Raji (cell line): ENCODE measurements around the gene AGRP.

ENCODE experiments used
- POLR2A ChIP-seq: IDR thresholded peaks from 2 replicates; pipeline ENCODE4 v1.6.1; 2011; ENCODE audit warnings: low read depth, low read length, control low read depth; ENCODE audit not compliant: insufficient read depth

AGRP gene

DNA sequence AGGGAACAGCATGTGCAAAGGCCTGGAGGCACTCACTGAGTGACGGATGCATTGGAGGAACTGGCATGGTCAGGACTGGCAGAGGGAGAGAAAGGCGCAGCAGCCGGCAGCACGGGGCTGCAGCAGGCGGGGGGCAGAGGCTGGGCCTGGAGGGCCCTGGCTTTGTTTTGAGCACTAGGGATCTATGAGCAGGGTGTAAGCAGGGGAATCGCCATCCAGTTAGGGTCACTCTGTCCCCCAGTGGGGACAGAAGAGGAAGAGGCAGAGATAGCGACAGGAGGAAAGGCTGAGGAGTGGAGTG, 38.3 kb downstream of the AGRP start:
- TF ChIP-seq POLR2A = no peak

DNA sequence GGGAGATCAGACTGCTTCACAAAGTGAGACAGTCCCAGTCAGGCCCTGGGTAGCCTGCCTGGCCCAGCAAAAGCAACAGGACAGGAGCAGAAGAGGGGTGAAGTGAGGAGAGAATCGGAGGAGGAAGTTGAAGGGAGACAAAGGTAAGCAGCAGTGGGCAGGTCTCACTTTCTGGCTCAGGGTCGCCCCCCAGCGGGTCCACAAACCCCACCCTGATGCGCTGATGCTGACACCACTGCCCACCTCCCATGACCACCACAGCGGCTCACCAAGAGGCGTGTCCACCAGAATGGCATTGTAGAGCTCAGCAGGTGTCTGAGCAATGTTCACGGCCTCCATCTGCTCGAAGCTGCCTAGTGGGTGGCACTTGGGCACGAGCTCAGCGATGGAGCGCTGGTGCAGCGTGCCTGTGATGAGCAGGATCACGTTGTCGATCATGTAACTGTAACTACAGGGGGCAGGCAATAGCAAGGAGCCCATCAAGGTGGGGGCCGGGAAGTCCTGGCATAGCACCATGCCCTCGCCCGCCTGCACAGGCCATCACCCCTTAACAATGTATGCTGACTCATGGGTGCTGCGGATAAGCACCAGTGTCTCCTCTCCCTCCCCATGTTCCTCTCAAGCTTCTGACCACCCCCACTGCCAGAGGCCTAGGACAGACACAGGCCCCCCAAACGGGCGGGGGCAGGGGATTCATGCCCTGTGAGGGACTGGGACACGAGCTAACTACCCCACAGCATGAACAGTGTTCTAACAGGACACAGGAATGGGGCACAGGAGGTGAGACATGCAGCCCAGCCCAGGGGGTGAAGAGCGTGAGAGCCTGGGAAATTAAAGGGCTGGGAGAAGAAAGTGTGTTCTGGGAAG, 38.9 kb downstream of the AGRP start:
- no peak for TF ChIP-seq POLR2A

DNA sequence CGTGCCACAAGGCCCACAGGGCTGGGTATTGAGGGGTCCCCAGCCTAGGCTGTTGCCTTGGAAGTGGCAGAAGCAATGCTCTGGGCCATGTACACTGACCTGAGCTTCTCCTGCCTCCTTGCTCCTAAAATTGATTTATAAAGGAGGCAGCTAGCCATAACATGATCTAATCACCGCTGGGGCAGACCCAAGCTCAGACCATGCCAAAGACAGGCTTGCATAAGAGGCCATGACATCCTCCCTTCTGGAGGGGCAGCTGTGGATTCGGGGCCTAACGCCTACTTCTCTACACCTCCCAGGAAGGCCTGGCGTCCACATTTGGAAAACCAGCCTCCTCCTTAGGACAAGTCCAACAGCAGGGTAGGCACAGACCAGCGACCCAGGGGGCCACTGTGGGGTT, 40.1 kb downstream of the AGRP start:
- no peak for TF ChIP-seq POLR2A

DNA sequence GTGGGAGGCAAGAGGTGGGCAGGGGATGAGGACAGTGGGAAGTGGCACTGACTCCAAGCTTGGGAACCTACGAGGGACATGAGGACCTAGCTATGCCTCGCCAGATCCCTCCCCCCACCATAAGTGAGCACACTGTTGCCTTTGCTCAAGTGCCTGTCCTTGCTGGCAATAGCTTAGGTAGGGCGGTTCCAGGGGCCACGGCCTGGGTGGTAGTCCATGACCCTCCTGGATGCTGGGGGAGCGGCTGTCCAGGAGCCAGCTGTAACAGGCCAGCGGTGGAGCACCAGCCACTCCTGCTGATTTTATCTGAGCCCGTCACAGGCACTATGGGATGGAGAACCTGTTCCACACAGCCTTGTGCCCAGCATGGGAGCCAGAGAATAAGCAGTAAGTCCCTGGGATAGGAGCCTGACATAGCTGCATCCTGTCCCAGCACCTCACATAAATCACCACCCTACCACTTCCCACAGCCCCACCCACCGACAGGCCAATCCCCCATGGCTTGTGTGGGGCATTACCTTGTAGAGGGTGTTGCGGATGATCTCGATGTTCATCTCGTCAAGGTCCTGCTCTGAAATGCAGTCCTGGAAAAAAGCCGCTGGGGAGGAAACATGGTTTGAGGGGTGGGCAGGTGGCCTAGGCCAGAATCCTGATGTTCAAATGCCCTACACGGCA, 40.6 kb downstream of the AGRP start:
- no peak for TF ChIP-seq POLR2A

DNA sequence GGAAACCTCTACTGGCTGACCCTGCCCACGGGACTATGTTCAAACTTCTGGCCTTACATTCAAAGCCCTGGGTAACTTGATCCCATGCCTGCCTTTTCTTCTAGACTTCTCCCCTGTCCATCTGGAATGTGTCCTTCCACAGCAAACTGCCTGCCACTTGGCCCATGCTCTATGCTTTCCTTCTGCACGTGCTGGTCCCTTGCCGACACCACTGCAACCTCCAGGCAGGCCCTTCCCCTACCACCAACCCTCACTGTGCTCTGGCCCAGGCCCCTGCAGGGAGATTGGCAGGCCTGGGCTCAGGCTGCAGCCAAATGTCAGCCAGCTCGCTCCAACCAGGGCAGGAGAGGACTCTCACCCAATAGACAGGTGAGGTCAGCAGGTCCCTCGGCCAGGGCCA, 41.4 kb downstream of the AGRP start:
- TF ChIP-seq POLR2A = no peak

DNA sequence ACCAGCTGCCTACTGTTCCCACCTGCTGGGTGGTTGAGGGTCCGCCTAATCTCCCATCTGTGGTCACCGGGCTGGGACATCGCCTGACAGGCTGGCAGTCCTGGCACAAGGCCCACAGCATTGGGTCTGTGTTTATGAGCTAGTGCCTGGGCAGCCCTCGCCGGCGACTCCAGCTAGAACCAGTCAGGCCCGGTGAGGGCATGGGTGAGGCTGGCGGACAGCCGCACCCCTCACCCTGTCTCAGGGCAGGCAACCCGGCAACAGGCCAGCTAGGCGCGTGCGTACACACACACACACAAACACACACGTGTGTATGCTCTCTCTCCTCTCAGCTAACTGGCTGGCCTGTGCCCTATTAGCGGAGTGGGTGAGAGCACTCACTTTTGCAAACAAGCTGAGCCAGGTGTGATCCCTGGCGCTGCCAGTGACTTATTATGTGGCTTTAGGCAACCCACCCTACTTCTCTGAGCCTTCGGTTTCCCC, 42.0 kb downstream of the AGRP start:
- no peak for TF ChIP-seq POLR2A

DNA sequence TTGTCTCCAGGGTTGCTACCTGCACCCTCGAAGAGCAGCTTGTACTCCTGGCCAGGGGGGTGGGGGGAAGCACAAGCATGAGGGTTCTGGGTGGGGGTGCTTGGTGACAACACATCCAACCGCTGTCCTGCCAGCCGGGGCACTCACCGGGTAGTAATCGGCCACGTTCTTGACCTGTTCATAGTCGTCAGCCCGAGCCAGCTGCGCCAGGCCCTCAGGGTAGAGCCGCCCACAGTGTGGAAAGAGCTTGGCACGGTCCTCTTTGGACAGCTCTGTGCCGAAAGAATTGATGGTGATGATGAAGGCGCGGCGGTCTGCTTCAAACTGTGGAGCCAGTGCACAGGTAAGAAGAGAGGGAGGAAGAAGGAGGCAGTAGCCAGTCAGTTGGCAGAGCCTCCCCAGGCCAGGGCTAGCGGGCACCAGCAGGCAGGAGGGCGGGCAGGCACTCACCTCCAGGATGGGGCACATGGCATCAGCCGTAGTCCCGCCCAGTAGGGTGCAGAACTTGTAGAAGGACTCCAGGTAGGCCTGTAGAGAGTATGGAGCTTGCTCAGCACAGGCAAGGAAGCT, 44.4 kb downstream of the AGRP start:
- no peak for TF ChIP-seq POLR2A

DNA sequence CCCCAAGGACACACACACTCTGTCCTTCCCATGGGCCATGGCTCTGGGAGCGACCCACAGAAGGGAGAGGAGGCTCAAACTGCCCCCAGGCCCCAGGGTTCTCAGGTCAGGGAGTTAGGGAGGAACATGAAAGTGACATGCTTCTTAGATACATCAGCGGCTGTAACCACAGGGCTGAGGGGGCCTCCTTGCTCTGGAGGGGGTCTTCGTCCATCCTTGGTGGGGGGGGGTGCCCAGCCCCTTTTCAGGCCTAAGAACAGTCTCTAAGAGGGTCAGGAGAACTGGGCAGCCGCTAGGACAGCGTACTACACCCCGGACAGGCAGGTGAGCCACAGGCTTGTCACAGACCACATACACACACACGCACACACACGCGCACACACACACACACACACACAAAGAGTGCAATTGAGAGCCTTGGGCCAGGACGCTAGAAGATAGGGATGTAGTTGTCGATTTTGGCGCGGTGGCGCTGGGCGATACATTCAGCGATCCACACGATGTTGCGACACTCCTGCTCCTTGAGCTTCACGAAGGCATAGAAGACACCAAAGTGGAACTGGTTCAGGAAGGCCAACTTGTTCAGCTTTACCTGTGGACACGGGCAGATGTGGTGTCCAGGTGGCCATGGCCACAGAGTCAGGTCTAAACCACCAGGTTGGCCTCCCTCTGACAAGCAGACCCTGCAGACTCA, 45.1 kb downstream of the AGRP start:
- TF ChIP-seq POLR2A = no peak

DNA sequence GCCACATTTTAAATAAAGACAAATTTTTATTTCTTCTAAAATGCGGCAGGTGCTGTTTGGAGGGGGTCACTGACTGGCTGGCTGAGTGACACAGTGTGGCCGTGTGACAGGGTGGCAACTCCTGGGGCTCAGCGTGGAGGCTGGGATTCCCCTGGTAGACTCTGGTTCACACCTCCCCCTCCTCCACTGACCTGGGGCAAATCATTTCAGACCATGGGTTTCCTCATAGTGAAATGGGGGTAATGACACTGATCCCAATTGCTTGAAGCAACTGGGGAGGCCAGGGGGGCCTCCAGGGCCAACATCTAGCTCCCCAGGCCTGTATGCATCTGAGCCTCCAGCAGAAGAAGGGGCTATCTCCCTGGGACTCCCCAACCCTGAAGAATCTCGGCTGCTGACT, 45.8 kb downstream of the AGRP start:
- TF ChIP-seq POLR2A = no peak

DNA sequence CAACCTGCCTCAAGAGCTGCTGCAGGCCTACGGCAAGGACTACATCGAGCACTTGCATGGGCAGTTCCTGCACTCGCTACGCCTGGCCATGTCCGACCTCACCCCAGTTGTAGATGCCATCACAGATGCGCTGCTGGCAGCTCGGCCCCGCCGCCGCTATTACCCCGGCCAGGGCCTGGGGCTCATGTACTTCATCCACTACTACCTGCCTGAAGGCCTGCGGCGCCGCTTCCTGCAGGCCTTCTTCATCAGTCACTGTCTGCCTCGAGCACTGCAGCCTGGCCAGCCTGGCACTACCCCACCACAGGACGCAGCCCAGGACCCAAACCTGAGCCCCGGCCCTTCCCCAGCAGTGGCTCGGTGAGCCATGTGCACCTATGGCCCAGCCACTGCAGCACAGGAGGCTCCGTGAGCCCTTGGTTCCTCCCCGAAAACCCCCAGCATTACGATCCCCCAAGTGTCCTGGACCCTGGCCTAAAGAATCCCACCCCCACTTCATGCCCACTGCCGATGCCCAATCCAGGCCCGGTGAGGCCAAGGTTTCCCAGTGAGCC, 46.6 kb downstream of the AGRP start:
- no peak for TF ChIP-seq POLR2A

DNA sequence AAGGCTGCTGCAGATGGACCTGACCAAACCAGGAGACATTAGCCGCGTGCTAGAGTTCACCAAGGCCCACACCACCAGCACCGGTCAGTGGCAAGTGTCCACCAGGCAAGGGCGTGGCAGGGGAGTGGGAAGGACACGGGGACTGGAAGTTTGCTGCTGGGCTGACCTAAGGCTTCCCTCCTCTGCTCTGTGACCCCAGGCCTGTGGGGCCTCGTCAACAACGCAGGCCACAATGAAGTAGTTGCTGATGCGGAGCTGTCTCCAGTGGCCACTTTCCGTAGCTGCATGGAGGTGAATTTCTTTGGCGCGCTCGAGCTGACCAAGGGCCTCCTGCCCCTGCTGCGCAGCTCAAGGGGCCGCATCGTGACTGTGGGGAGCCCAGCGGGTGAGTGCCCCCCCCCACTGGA, 47.6 kb downstream of the AGRP start:
- no peak for TF ChIP-seq POLR2A

DNA sequence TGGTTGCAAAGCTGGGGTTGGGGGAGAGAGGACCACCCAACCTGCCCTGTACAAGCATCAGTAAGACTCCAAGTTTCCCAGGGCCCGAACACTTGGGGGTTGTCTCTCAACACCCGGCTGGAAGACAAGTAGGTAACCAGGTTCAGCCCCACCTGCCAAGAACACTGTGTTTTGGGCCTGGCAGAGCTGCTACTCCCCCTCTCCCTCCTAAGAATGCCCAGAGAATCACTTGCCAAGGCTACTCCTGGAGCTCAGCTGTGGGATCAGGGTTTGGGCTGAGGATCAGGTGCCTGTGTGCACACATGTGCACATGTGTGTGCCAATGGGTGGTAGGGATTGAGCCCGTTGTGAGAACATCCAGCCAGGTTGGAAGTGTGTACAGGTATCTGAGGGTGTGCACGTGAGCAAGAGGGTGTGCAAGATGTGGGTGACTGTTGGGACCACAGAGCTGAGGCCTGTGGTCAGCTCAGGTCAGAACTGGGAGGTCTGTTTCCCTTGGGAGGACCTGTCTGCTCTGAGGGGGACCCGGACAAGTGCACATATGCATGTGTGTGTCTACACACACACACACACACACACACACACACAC, 50.1 kb downstream of the AGRP start:
- TF ChIP-seq POLR2A = no peak
